Ishikawa (cell line): ENCODE results near the gene HOGA1.
A peak's percentile ranks its signal among the peaks of the same experiment; 100 is the strongest.

ENCODE experiments used
- CEBPB ChIP-seq: IDR thresholded peaks from 2 replicates; pipeline ENCODE4 v1.6.1; 2012
- CREB1 ChIP-seq: IDR thresholded peaks from 2 replicates; pipeline ENCODE4 v1.6.1; 2012; ENCODE audit warnings: low read depth
- EGR1 ChIP-seq: IDR thresholded peaks from 2 replicates; pipeline ENCODE4 v1.6.1; 2012
- EP300 ChIP-seq: IDR thresholded peaks from 2 replicates; pipeline ENCODE4 v1.6.1; 2012; ENCODE audit warnings: borderline replicate concordance
- FOXM1 ChIP-seq: IDR thresholded peaks from 2 replicates; pipeline ENCODE4 v1.6.1; 2012; ENCODE audit warnings: low read depth, borderline replicate concordance
- MAX ChIP-seq: IDR thresholded peaks from 2 replicates; pipeline ENCODE4 v1.6.1; 2012
- NFIC ChIP-seq: IDR thresholded peaks from 2 replicates; pipeline ENCODE4 v1.6.1; 2012
- RAD21 ChIP-seq: IDR thresholded peaks from 2 replicates; pipeline ENCODE4 v1.6.1; 2012; ENCODE audit warnings: low read depth
- REST ChIP-seq: IDR thresholded peaks from 2 replicates; pipeline ENCODE4 v1.6.1; 2012; ENCODE audit warnings: low read depth, mild to moderate bottlenecking
- TAF1 ChIP-seq: IDR thresholded peaks from 2 replicates; pipeline ENCODE4 v1.6.1; 2012; ENCODE audit warnings: low read depth, mild to moderate bottlenecking
- TCF12 ChIP-seq: IDR thresholded peaks from 2 replicates; pipeline ENCODE4 v1.6.1; 2012; ENCODE audit warnings: low read depth
- TEAD4 ChIP-seq: IDR thresholded peaks from 2 replicates; pipeline ENCODE4 v1.6.1; 2012
- USF1 ChIP-seq: IDR thresholded peaks from 2 replicates; pipeline ENCODE4 v1.6.1; 2012
- YY1 ChIP-seq: IDR thresholded peaks from 2 replicates; pipeline ENCODE4 v1.6.1; 2012; ENCODE audit warnings: low read depth
- ZBTB7A ChIP-seq: IDR thresholded peaks from 2 replicates; pipeline ENCODE4 v1.6.1; 2012; ENCODE audit warnings: low read depth

HOGA1 gene

GRCh38 chr10:97564776-97565175 is 19.4 kb upstream of the HOGA1 start:
- no peak for TF ChIP-seq FOXM1
- no peak for TF ChIP-seq CREB1
- no peak for TF ChIP-seq TCF12
- no peak for TF ChIP-seq NFIC
- no peak for TF ChIP-seq ZBTB7A
- TF ChIP-seq EGR1, result no peak
- no peak for TF ChIP-seq MAX
- no peak for TF ChIP-seq YY1
- TF ChIP-seq USF1, result no peak
- no peak for TF ChIP-seq RAD21
- no peak for TF ChIP-seq CEBPB
- no peak for TF ChIP-seq TAF1
- TF ChIP-seq EP300, result no peak
- no peak for TF ChIP-seq REST
- TF ChIP-seq TEAD4, result no peak

GRCh38 chr10:97566336-97566996 is 17.7 kb upstream of the HOGA1 start:
- TF ChIP-seq NFIC (no peak), TAF1 (no peak), RAD21 (no peak), YY1 (no peak), USF1 (no peak), TEAD4 (no peak), CREB1 (no peak), EGR1 (no peak), MAX (no peak)

GRCh38 chr10:97567891-97568290 is 16.3 kb upstream of the HOGA1 start:
- TF ChIP-seq ZBTB7A (no peak), FOXM1 (no peak)

- no peak for TF ChIP-seq CREB1
- TF ChIP-seq FOXM1, result no peak
- no peak for TF ChIP-seq NFIC
- TF ChIP-seq MAX, result no peak
Observed at GRCh38 chr10:97570146-97570788, 13.9 kb upstream of the HOGA1 start.

- no peak for TF ChIP-seq USF1
Observed at GRCh38 chr10:97570789-97571471, 13.3 kb upstream of the HOGA1 start.

- TF ChIP-seq TEAD4 (0 out of 2 replicates have a peak, but pooled peaks have one; percentile 25), EGR1 (no peak)
Observed at GRCh38 chr10:97571622-97572021, 12.6 kb upstream of the HOGA1 start.

GRCh38 chr10:97572214-97572989 is 11.8 kb upstream of the HOGA1 start, which contains the start of gene ANKRD2:
ANKRD2 (plus strand) TSS chr10:97572779; CDS start chr10:97572789, 10 bp downstream.
- no peak for TF ChIP-seq USF1
- TF ChIP-seq CREB1, result no peak
- TF ChIP-seq NFIC, result peak; percentile 73
- TF ChIP-seq FOXM1, result no peak
- TF ChIP-seq EGR1, result no peak
- TF ChIP-seq TEAD4, result no peak
- no peak for TF ChIP-seq ZBTB7A
- no peak for TF ChIP-seq YY1
- no peak; the same call in 1 of the 2 replicates for TF ChIP-seq TCF12
- TF ChIP-seq MAX, result peak; percentile 65
- peak; percentile 96 for TF ChIP-seq RAD21
- TF ChIP-seq EP300, result no peak
- TF ChIP-seq REST, result no peak
- peak; percentile 81 for TF ChIP-seq CEBPB
